Erythroblast (primary cell): ENCODE measurements around the gene IGF1.

ENCODE experiments used
- DNase-seq, 2 experiments: peaks; one replicate each; lab custom pipeline; 2025; lab: John Stamatoyannopoulos, UW
- GATA1 ChIP-seq: IDR thresholded peaks from 2 replicates; pipeline ENCODE4 v1.6.1; 2011; ENCODE audit warnings: low read depth, mild to moderate bottlenecking, control low read depth, low read length, moderate library complexity
- POLR2A ChIP-seq: IDR thresholded peaks from 2 replicates; pipeline ENCODE4 v1.6.1; 2011; ENCODE audit warnings: mild to moderate bottlenecking, low read length

IGF1 gene

DNA sequence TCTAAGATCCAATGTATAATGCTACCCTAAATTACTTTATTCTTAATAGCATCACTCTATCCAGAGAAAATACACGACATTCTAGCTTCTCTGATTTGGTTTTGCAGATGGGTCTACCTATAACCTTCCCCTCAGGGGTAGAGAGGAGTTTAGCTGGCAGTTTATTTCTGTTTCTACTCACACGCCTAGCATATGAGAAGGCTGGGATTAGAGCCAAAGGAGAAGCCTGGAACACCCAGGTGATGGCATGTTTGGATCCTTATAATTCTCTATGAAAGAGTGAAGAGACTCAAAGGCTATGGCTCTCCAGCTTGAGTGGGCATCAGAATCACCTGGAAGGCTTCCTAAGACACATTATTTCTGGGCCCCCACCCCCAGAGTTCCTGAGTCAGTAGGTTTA, 131.3 kb downstream of the IGF1 start:
- DNase-seq = no peak
- TF ChIP-seq GATA1 (no peak), POLR2A (no peak)

DNA sequence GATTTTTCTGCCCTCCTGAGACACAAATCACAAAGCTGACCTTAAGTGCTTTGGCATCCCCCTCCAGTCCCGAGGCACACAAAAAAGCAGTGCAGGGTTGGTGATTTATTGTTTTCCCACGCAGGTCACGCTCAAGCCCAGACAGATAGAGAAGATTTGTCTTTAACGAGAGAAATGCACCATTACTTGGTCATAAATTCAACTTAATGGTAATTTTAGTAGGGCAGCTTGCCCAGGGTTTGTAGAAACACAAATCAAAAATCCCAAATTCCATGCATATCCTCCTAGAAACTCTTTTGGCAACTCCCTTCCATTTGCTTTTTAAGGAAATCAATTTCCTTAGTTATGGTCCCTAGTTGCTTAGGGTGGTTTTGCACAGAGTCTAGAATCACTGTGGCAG, 132.6 kb downstream of the IGF1 start:
- no peak for DNase-seq
- no peak for TF ChIP-seq POLR2A
- no peak for TF ChIP-seq GATA1
